ENCODE data around the gene NLRC5. TPM values are rescaled to one million over a fixed set of nuclear protein-coding genes. Genes with fewer than 3 reads are reported as not detected.
"Not testable (repeated sequence)": the region's sequence is repeated elsewhere in the genome, so short reads cannot be mapped to it uniquely, and the experiment has no call there.

The NLRC5 gene
- total and polyA plus RNA-seq, 2 donors = 10.7 to 13.3 TPM

- peak within 1 kb of the TSS; percentile 16 for H3K27ac ChIP-seq (ENCODE audit: low read depth)
- no peak for DNase-seq (ENCODE audit: extremely low spot score)
- no peaks in the 10 kb centered on the region for H3K4me1 ChIP-seq (ENCODE audit: insufficient read depth)
- peak within 1 kb of the TSS; percentile 91 for H3K4me3 ChIP-seq (ENCODE audit: low read depth, low read length)
- under 1% methylated on average over 100 of the region's 100 CpGs for WGBS
- no peaks in the 10 kb centered on the region for H3K36me3 ChIP-seq (ENCODE audit: insufficient read depth)
Observed at GRCh38 chr16:57091975-57092785, 102.8 kb downstream of the NLRC5 start, which contains the start of gene CPNE2. Gene CPNE2 (plus strand): TSS chr16:57092583. CDS start chr16:57110743, 18,160 bp downstream.

DNA sequence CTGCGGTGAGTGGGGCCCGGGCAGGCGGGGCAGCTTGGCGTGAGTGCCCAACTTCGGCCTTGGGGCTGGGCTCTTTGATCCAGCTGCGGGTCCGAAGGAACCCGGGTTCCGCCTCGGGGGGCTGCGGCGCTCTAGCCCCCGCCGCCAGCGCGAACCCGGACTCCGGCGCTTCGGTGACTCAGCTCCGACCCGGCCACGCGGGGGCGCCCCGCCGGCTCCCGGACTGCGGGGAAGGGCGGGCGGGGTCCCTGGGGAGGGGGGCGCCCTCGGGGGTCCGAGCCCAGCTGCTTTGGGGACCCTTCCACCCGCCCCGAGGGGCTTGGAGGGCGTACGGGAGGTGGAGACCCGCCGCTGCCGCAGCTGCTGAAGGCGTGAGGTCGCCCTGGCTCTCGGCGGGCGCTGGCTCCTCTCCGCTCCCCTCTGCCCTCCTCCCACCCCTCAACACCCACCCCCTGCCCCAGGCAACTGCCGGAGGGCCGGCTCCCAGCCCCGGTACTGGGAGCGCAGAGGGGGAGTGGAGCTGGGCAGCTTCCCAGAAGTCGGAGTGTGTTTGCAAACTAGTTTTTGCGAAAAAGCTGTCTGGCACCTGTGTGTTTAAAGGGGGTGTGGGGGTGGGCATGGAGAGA, 103.5 kb downstream of the NLRC5 start:
- under 1% methylated on average over 53 of the region's 53 CpGs for WGBS
- no peak for DNase-seq (ENCODE audit: extremely low spot score)
- H3K27ac ChIP-seq (ENCODE audit: low read depth) = no peak overlapping the region
- H3K4me3 ChIP-seq (ENCODE audit: low read depth, low read length) = peak overlapping the region; percentile 91
- H3K4me1 ChIP-seq (ENCODE audit: insufficient read depth) = no peaks in the 10 kb centered on the region
- H3K36me3 ChIP-seq (ENCODE audit: insufficient read depth) = no peaks in the 10 kb centered on the region

- H3K36me3 ChIP-seq (ENCODE audit: insufficient read depth) = no peaks in the 10 kb centered on the region
- H3K4me3 ChIP-seq (ENCODE audit: low read depth, low read length) = peak overlapping the region; percentile 91
- no peaks in the 10 kb centered on the region for H3K4me1 ChIP-seq (ENCODE audit: insufficient read depth)
- WGBS = 71% methylated on average over 18 of the region's 18 CpGs
- H3K27ac ChIP-seq (ENCODE audit: low read depth) = no peak overlapping the region
- DNase-seq (ENCODE audit: extremely low spot score) = no peak
Observed at GRCh38 chr16:57093666-57094564, 104.6 kb downstream of the NLRC5 start.

- WGBS = 85% methylated on average over 5 of the region's 5 CpGs
- Histone ChIP-seq H3K4me1 (ENCODE audit: insufficient read depth) (no peaks in the 10 kb centered on the region), H3K36me3 (ENCODE audit: insufficient read depth) (no peaks in the 10 kb centered on the region), H3K4me3 (ENCODE audit: low read depth, low read length) (no peak overlapping the region), H3K27ac (ENCODE audit: low read depth) (no peak overlapping the region)
- DNase-seq (ENCODE audit: extremely low spot score) = no peak
Observed at GRCh38 chr16:57094911-57095310, 105.6 kb downstream of the NLRC5 start.

- 96% methylated on average over 3 of the region's 3 CpGs for WGBS
- Histone ChIP-seq H3K4me3 (ENCODE audit: low read depth, low read length) (no peak overlapping the region), H3K4me1 (ENCODE audit: insufficient read depth) (no peaks in the 10 kb centered on the region)
Observed at GRCh38 chr16:57096192-57096591, 106.8 kb downstream of the NLRC5 start.

DNA sequence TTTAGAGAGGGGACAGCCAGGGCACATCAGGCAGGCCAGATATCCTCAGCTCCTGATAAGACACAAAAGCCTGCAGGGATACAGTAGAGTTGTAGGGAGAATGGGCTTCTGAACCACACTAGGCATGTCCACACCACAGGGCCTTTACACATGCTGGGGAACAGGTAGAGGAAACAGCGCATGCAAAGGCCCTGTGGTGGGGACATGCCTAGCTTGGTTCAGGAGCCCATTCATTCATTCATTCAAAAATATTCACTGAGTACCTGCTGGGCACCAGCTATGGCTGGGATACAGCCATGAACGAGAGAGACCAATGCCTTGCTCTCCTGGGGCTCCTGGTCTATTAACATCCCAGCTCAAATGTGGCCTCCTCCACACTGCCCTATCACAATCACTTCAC, 107.4 kb downstream of the NLRC5 start:
- Histone ChIP-seq H3K27ac (ENCODE audit: low read depth) (no peak overlapping the region), H3K4me3 (ENCODE audit: low read depth, low read length) (no peak overlapping the region), H3K4me1 (ENCODE audit: insufficient read depth) (no peaks in the 10 kb centered on the region), H3K36me3 (ENCODE audit: insufficient read depth) (no peaks in the 10 kb centered on the region)
- 92% methylated on average over 2 of the region's 2 CpGs for WGBS
- no peak for DNase-seq (ENCODE audit: extremely low spot score)

More at GRCh38 chr16:57096192-57096591, 106.8 kb downstream of the NLRC5 start:
- Histone ChIP-seq H3K36me3 (ENCODE audit: insufficient read depth) (no peaks in the 10 kb centered on the region), H3K27ac (ENCODE audit: low read depth) (no peak overlapping the region)
- DNase-seq (ENCODE audit: extremely low spot score) = no peak

GRCh38 chr16:57098188-57098841, 109.0 kb downstream of the NLRC5 start:
- 81% methylated on average over 14 of the region's 14 CpGs for WGBS
- Histone ChIP-seq H3K36me3 (ENCODE audit: insufficient read depth) (no peaks in the 10 kb centered on the region), H3K4me1 (ENCODE audit: insufficient read depth) (no peaks in the 10 kb centered on the region), H3K27ac (ENCODE audit: low read depth) (no peak overlapping the region), H3K4me3 (ENCODE audit: low read depth, low read length) (no peak overlapping the region)
- DNase-seq (ENCODE audit: extremely low spot score) = no peak

DNA sequence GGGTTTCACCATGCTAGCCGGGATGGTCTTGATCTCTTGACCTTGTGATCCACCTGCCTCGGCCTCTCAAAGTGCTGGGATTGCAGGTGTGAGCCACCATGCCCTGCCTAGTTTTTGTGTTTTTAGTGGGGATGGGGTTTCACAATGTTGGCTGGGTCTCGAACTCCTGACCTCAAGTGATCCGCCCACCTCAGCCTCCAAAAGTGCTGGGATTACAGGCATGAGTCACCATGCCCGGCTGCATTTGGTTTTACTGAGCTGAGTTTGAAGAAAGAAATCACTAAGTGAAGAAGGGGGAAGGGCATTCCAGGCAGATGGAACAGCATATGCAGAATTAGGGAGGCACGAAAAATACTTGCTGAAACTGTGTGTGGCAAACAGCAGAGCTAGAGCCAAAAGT, 110.6 kb downstream of the NLRC5 start:
- H3K4me3 ChIP-seq (ENCODE audit: low read depth, low read length); DNase-seq (ENCODE audit: extremely low spot score); H3K27ac ChIP-seq (ENCODE audit: low read depth); H3K36me3 ChIP-seq (ENCODE audit: insufficient read depth); H3K4me1 ChIP-seq (ENCODE audit: insufficient read depth): not testable (repeated sequence)
- WGBS = 68% methylated on average over 6 of the region's 6 CpGs

- WGBS = 97% methylated on average over 1 of the region's 1 CpG
- Histone ChIP-seq H3K4me3 (ENCODE audit: low read depth, low read length) (no peak overlapping the region), H3K4me1 (ENCODE audit: insufficient read depth) (no peaks in the 10 kb centered on the region), H3K27ac (ENCODE audit: low read depth) (no peak overlapping the region), H3K36me3 (ENCODE audit: insufficient read depth) (no peaks in the 10 kb centered on the region)
- no peak for DNase-seq (ENCODE audit: extremely low spot score)
Observed at GRCh38 chr16:57100445-57100844, 111.1 kb downstream of the NLRC5 start.

GRCh38 chr16:57102888-57103851, 113.8 kb downstream of the NLRC5 start:
- H3K27ac ChIP-seq (ENCODE audit: low read depth) = no peak overlapping the region
- H3K36me3 ChIP-seq (ENCODE audit: insufficient read depth) = peaks cover 2% of the 10 kb centered on the region
- WGBS = 80% methylated on average over 16 of the region's 16 CpGs
- no peaks in the 10 kb centered on the region for H3K4me1 ChIP-seq (ENCODE audit: insufficient read depth)
- no peak overlapping the region for H3K4me3 ChIP-seq (ENCODE audit: low read depth, low read length)
- DNase-seq (ENCODE audit: extremely low spot score) = no peak

- DNase-seq (ENCODE audit: extremely low spot score) = no peak
- Histone ChIP-seq H3K27ac (ENCODE audit: low read depth) (no peak overlapping the region), H3K4me3 (ENCODE audit: low read depth, low read length) (no peak overlapping the region), H3K4me1 (ENCODE audit: insufficient read depth) (no peaks in the 10 kb centered on the region), H3K36me3 (ENCODE audit: insufficient read depth) (peaks cover 2% of the 10 kb centered on the region)
- 70% methylated on average over 3 of the region's 3 CpGs for WGBS
Observed at GRCh38 chr16:57104706-57105105, 115.3 kb downstream of the NLRC5 start.

DNA sequence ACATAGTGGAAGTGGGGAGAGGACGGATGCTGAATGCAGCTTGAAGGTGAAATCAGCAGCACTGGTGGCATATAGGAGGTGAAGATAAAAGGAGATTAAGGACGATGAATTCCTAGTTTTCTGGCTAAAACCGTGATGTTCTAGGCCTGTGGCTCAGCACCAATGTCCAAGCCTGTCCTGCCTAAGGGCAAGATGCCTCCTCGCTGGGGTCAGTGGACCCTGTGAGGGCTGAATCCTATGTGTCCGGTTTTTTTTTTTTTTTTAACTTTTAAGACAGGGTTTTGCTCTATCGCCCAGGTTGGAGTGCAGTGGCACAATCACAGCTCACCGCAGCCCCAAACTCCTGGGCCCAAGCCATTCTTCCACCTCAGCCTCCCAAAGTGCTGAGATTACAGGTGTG, 115.8 kb downstream of the NLRC5 start:
- H3K4me3 ChIP-seq (ENCODE audit: low read depth, low read length) = no peak overlapping the region
- DNase-seq (ENCODE audit: extremely low spot score) = no peak
- WGBS = 91% methylated on average over 7 of the region's 7 CpGs
- H3K36me3 ChIP-seq (ENCODE audit: insufficient read depth) = peaks cover 2% of the 10 kb centered on the region
- H3K27ac ChIP-seq (ENCODE audit: low read depth) = no peak overlapping the region
- H3K4me1 ChIP-seq (ENCODE audit: insufficient read depth) = no peaks in the 10 kb centered on the region
